Activated CD8-positive, alpha-beta memory T cell treated with anti-CD3 and anti-CD28 coated beads, Interleukin-2, amount 10 ng/mL, durations not matched to agents 7 days and 5 days (primary cell): ENCODE data around the gene USP7. TPM values are rescaled to one million over a fixed set of nuclear protein-coding genes. Genes with fewer than 3 reads are reported as not detected.

Experiments used
- ATAC-seq: fragments of 150-1000 bp; cut with Tn5 transposase; one replicate; pipeline ENCODE4 v1.10.0; 2021; ENCODE audit warnings: moderate library complexity
- CTCF ChIA-PET: fragments of 350-600 bp; sonication (Branson Sonifier 250); formaldehyde crosslinking; loops from one replicate; lab custom pipeline; 2021; ENCODE audit warnings: antibody characterized with exemption; lab: Charles Lee
- DNase-seq: peaks from one replicate; pipeline ENCODE4 v3.0.0-alpha.2; 2020
- H3K27ac Mint-ChIP-seq: one replicate; pipeline ENCODE4 v1.8.0; 2021; ENCODE audit warnings: mild to moderate bottlenecking, mixed read lengths
- H3K27me3 Mint-ChIP-seq: one replicate; pipeline ENCODE4 v1.8.0; 2021; ENCODE audit warnings: mixed read lengths
- H3K36me3 Mint-ChIP-seq: one replicate; pipeline ENCODE4 v1.8.0; 2021; ENCODE audit warnings: mild to moderate bottlenecking, mixed read lengths
- H3K4me1 Mint-ChIP-seq: one replicate; pipeline ENCODE4 v1.8.0; 2021; ENCODE audit warnings: mixed read lengths
- H3K4me3 Mint-ChIP-seq: one replicate; pipeline ENCODE4 v1.8.0; 2021; ENCODE audit warnings: mild to moderate bottlenecking, moderate library complexity, mixed read lengths
- H3K9me3 Mint-ChIP-seq: one replicate; pipeline ENCODE4 v1.8.0; 2022; ENCODE audit warnings: low read depth, mixed read lengths
- total RNA-seq, 2 experiments: library from RNA; stranded (reverse); gene quantifications; one replicate each; pipeline ENCODE4 v1.2.3, GENCODE V29; 2021

The USP7 gene
- total RNA-seq, 2 experiments from 2014 or later = 159 to 179 TPM

DNA sequence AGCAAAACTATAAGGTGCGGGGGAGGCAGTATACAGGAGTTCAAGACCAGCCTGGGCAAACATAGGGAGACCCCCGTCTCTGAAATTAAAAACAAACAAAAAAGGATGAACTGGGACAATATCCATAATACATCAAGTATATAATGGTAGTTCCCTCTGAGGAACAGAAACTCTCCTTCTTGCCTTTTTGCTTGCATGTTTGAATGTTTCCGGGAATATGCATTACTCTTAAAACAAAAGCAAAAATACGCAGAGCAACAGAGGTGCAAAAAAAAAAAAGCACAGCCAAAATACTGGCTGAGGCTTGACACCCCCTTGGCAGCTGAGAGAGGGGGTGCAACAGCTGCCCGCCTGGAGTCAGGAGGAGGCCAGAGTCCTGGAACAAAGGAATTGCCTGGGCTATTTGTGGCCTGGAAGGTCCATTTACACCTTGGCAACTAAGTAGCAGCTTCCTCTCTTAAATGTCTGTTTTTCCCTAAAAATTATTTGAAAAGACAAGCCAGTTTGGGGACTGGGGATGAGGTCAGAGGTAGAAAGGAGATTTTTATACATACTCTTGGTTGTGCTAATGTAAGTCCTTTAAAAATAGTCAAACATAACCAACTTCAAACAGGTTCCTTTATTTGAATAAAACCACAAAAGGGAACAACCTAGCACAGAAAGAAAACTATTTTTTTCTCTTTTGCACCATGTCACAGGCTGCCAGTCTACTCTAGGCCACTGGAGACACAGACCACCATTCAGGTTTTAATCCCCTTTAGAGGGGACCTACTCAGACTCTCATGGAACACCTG is 19.5 kb downstream of the USP7 start:
- Mint-ChIP-seq H3K4me3 (peak overlapping the region; percentile 15), H3K27me3 (no peaks in the 10 kb centered on the region), H3K4me1 (peaks cover 70% of the 10 kb centered on the region), H3K36me3 (peaks cover 3% of the 10 kb centered on the region), H3K9me3 (no peaks in the 10 kb centered on the region), H3K27ac (peak overlapping the region; percentile 54)
- CTCF ChIA-PET = interaction anchor here (2.1 kb wide), 1 partner anchor 64 kb away, joined by 5 read pairs; no protein-coding TSS in a partner anchor
- no peak for DNase-seq
- peak; percentile 31 for ATAC-seq

DNA sequence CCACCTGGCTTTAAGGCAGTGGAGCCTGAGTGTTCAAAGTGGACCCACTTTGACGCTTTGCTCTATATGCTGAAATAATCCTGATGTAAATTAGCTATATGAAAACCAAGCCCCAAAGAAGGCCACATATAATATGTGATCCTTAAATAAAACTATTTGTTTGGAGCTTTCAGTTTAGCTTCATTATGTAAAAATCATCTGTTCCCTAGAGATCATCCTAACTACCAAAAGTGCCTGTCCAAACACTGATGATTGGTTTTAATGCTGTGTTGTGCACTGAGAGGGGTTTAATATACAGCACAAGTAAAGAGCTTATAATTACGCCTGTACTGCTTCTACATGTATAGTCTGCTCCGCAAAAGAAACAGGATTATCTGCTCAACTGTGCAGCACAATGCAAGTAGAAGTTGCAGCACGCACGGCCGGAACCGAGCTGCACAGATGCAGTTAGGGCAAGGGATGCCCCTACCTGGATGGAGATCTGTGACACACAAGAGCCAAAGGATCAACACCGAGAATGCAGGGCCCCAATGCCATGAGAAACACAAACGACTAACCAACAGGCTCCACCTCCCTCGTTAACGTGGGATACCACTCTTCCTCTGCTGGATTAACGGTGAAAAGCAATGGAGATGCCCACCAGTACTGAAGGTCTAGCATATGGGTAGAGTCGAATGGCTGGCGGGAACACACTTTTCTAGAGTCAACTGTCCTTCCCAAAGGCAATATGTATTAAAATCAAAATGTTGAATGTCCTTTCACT is 20.5 kb downstream of the USP7 start:
- no peak overlapping the region for H3K4me3 Mint-ChIP-seq
- CTCF ChIA-PET = interaction anchor here (0.8 to 2.1 kb wide), 6 partner anchors 15 to 74 kb away, joined by 3 to 5 read pairs (median 3); partner anchors contain the start of gene CARHSP1

DNA sequence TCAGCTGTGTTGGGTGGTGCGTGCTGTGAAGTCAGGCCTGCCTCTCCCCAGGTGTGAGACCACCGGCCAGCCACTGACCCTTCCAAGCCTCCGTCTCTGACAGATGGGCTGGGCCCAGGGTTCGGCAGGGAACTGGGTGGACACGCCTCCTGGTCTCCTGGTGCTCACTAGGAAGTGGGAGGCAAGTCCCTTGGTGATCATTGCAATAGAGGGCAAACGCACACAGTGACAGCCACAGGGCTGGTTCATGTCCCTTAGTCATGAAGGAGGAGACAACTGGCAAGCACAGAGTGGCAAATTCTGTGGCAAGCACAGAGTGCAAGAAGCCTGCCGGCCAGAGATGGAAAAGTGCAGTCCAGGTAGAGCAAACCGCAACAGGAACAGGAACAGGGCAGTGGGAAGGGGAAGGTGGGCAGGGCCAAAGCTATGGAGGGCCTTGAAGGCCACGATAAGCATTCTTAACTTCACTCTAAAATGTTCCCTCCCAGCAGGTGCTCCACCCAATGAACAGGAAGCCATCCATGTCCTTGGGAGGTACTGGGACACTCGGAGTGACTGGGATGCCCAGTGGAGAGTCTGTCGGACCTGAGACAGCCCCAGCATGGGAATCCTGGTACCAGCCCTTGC is 21.9 kb downstream of the USP7 start:
- H3K4me3 Mint-ChIP-seq = no peak overlapping the region
- CTCF ChIA-PET = interaction anchor here (0.7 to 1.5 kb wide), 7 partner anchors 10 to 67 kb away, joined by 3 to 4 read pairs (median 3); no protein-coding TSS in a partner anchor
- no peak overlapping the region for H3K27ac Mint-ChIP-seq
- DNase-seq (no peak), ATAC-seq (no peak)
- peaks cover 69% of the 10 kb centered on the region for H3K4me1 Mint-ChIP-seq
- no peaks in the 10 kb centered on the region for H3K9me3 Mint-ChIP-seq
- no peaks in the 10 kb centered on the region for H3K27me3 Mint-ChIP-seq
- peaks cover 3% of the 10 kb centered on the region for H3K36me3 Mint-ChIP-seq

More for the DNA sequence above, 20.5 kb downstream of the USP7 start:
- Mint-ChIP-seq H3K27ac (no peak overlapping the region), H3K27me3 (no peaks in the 10 kb centered on the region), H3K9me3 (no peaks in the 10 kb centered on the region), H3K36me3 (peaks cover 3% of the 10 kb centered on the region), H3K4me1 (peaks cover 70% of the 10 kb centered on the region)
- ATAC-seq (no peak), DNase-seq (no peak)

DNA sequence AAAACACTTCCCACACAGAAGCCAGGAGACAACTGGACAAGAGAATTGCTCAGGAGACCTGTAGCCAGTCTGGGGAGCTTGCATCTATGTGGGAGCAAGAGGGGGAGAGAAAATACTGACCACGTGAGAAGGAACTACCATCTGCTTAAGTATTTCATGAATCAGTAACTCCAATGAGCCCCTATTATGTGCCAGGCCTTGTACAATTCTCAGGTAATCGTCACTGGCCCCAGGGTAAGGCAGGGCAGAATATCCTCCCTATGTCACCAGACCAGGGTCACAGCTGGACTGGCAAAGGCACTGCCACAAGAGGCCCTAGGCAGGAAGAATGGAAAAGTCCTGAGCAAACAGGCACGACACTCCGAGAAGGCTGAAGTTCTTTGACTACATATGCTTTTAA is 25.9 kb downstream of the USP7 start:
- Mint-ChIP-seq H3K36me3 (no peaks in the 10 kb centered on the region), H3K27ac (no peak overlapping the region), H3K27me3 (no peaks in the 10 kb centered on the region), H3K4me1 (peaks cover 56% of the 10 kb centered on the region), H3K9me3 (no peaks in the 10 kb centered on the region), H3K4me3 (no peak overlapping the region)
- ATAC-seq = no peak
- CTCF ChIA-PET = interaction anchor here (1.6 to 3.0 kb wide), 3 partner anchors 28 to 197 kb away, joined by 3 to 27 read pairs (median 14); no protein-coding TSS in a partner anchor
- no peak for DNase-seq

DNA sequence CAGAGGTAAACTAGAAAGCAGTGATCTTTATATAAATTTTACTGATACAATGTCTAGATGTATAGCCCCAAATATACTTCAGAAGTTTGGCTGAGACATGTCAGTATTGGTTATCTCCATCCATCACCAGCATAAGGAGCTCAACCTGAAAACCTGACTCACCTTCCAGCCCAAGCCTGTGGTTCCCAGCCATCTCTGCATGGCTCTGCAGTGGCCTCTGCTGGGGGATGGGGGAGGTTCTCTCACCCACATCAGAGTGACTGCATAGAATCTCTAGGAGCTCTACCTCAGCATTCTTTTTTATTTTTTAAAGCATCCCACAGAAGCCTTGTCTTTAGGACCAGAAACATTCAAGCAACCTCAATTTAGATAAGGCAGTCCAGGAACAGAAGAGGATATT is 27.3 kb downstream of the USP7 start:
- H3K27me3 Mint-ChIP-seq = no peaks in the 10 kb centered on the region
- CTCF ChIA-PET = interaction anchor here (0.7 to 4.0 kb wide), 36 partner anchors 9 to 203 kb away, joined by 3 to 51 read pairs (median 6); no protein-coding TSS in a partner anchor
- ATAC-seq (peak; percentile 99), DNase-seq (peak; percentile 88)
- H3K4me3 Mint-ChIP-seq = no peak overlapping the region
- peaks cover 2% of the 10 kb centered on the region for H3K36me3 Mint-ChIP-seq
- peaks cover 57% of the 10 kb centered on the region for H3K4me1 Mint-ChIP-seq
- H3K9me3 Mint-ChIP-seq = no peaks in the 10 kb centered on the region
- peak overlapping the region; percentile 11 for H3K27ac Mint-ChIP-seq

DNA sequence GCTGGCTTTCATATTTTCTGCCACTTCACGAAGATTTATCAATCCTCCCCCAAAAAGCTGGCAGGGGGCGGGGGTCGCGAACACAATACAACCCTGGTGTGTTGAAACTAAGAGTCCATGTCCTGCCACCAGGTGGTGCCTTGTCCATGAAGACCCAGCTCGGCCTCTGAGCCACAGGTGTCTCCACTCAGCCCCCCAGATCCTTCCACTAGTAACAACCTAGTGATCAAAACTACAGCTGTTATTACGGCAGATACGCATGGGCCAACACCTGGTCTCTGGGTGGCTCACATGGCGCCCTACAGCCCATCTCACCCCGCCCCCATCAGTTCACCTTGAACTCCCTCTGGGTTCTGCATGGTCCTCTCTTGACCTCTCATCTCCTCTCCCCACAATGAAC is 27.7 kb downstream of the USP7 start:
- Mint-ChIP-seq H3K27me3 (no peaks in the 10 kb centered on the region), H3K27ac (peak overlapping the region; percentile 11), H3K4me3 (no peak overlapping the region), H3K4me1 (peaks cover 55% of the 10 kb centered on the region), H3K36me3 (peaks cover 2% of the 10 kb centered on the region), H3K9me3 (no peaks in the 10 kb centered on the region)
- ATAC-seq (peak; percentile 24), DNase-seq (no peak)
- CTCF ChIA-PET = interaction anchor here (0.9 to 4.0 kb wide), 33 partner anchors 8 to 204 kb away, joined by 3 to 51 read pairs (median 6); no protein-coding TSS in a partner anchor

DNA sequence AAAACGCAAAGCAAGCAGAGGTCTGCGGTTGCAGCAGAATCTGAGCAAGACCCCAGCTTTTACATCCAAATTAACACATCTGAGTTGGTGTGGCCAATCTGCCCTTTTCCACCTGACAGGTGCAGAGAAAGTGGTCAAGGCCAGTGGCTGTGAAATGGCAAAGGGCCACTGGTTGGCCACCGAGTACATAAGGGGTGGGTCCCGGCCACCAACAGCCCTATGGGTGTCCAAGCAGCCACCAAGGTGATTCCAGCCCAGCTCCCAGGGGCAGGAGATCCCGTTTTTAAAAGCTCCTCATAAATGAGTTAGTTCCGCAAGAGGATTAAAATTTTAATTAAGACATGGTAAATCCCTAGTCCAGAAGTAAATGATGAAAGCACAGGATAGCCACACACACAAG is 29.1 kb downstream of the USP7 start:
- H3K27me3 Mint-ChIP-seq = no peaks in the 10 kb centered on the region
- peaks cover 52% of the 10 kb centered on the region for H3K4me1 Mint-ChIP-seq
- DNase-seq = no peak
- H3K4me3 Mint-ChIP-seq = no peak overlapping the region
- CTCF ChIA-PET = interaction anchor here (1.2 to 4.0 kb wide), 6 partner anchors 14 to 193 kb away, joined by 3 to 51 read pairs (median 4); no protein-coding TSS in a partner anchor
- H3K27ac Mint-ChIP-seq = no peak overlapping the region
- no peaks in the 10 kb centered on the region for H3K9me3 Mint-ChIP-seq
- no peak for ATAC-seq
- peaks cover 7% of the 10 kb centered on the region for H3K36me3 Mint-ChIP-seq

DNA sequence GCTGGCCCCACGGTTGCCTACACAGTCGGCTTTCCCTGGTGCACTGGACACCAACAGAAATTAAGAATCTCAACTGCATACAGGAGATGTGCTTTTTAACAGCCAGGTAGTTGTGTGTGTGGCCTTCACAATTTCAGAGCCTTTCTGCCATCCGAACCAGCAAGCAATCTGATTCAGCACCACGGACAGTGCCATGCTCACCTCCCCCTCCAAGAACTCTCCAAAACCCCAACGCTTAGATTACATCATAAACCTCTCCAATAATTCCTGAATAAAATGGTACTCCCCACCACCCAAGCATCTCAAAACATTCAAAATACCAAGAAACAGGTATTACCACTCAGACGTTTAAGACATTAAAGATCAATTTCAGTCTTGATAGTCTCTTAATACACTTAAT is 31.8 kb downstream of the USP7 start:
- Mint-ChIP-seq H3K9me3 (no peaks in the 10 kb centered on the region), H3K4me1 (peaks cover 41% of the 10 kb centered on the region), H3K4me3 (no peak overlapping the region), H3K27ac (no peak overlapping the region), H3K27me3 (no peaks in the 10 kb centered on the region), H3K36me3 (peaks cover 30% of the 10 kb centered on the region)
- peak; percentile 59 for DNase-seq
- ATAC-seq = no peak
- CTCF ChIA-PET = interaction anchor here (1.2 kb wide), 2 partner anchors 9 to 10 kb away, joined by 3 read pairs; no protein-coding TSS in a partner anchor

DNA sequence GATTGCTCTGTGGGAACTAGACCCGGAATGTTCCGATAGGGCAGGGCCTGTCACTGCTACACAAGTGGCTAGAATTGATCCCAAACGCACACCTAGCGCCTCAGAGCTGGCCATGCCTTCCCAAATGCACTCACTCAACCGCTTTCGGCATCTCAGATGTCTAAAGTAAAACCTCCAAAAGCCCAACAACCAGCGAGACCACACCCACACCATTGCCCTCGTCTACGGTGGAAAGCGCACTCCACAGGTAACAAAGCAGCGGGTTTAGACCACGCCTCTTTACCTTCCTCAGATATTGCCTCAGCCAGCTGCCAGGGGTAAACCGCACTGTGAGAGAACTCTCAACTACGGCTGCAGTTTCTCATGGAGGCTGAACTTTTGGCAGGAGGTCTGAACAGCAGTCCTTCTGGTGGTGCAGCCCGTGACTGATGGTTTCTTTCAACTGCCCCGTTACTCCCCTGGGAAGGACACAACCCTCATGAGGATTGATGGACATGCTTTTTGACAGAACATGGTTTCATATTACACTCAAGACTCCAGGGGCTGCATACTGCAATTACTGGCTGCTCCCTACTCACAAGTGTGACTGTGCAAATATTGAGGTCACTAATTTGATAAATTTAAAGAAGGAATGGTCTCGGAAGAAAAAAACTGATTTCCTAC is 34.5 kb downstream of the USP7 start:
- ATAC-seq = no peak
- H3K27me3 Mint-ChIP-seq = no peaks in the 10 kb centered on the region
- DNase-seq = no peak
- CTCF ChIA-PET = no interaction called here
- H3K9me3 Mint-ChIP-seq = no peaks in the 10 kb centered on the region
- H3K4me1 Mint-ChIP-seq = peaks cover 40% of the 10 kb centered on the region
- H3K36me3 Mint-ChIP-seq = peaks cover 45% of the 10 kb centered on the region
- no peak overlapping the region for H3K27ac Mint-ChIP-seq
- no peak overlapping the region for H3K4me3 Mint-ChIP-seq

DNA sequence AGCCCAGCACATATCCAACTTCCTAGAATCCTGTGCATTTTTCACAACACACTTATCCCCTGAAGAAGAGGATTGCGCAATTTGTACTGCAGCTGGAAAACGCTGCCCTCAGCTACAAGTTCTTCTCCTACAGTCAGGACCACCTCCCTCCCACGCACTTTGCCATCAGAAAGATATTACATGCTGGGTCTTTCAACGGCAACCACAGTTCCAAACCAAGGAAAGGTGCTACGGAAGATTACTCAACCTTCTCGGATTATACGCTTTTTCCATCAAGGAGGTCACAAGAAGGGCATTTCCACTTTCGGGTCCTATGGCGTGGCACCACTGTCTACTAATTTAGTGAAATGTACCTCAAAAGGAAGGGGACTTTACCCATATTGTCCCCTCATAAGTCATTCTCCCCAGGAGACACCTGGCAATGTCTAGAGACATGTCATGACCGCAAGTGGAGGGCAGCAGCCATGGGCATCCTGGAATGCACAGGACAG is 35.2 kb downstream of the USP7 start:
- H3K9me3 Mint-ChIP-seq = no peaks in the 10 kb centered on the region
- CTCF ChIA-PET = interaction anchor here (1.9 kb wide), 1 partner anchor 8 kb away, joined by 4 read pairs; no protein-coding TSS in a partner anchor
- peaks cover 45% of the 10 kb centered on the region for H3K4me1 Mint-ChIP-seq
- no peak overlapping the region for H3K4me3 Mint-ChIP-seq
- no peak overlapping the region for H3K27ac Mint-ChIP-seq
- ATAC-seq (peak; percentile 26), DNase-seq (no peak)
- H3K27me3 Mint-ChIP-seq = no peaks in the 10 kb centered on the region
- peaks cover 47% of the 10 kb centered on the region for H3K36me3 Mint-ChIP-seq

DNA sequence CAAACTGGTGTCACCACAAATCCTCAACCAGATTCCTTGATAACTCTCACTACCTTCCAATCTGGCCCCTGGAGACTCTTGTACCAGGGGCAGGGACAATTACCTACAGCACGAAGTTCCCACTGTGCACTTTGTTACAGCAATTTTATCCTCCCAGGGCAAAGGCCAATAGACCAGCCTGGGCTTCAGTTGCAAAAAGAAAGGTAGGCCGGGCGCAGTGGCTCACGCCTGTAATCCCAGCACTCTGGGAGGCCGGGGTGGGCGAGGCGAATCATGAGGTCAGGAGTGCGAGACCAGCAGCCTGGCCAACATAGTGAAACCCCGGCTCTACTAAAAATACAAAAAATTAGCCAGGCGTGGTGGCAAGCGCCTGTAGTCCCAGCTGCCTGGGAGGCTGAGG is 36.9 kb downstream of the USP7 start:
- no peak for DNase-seq
- no peak for ATAC-seq
- H3K4me3 Mint-ChIP-seq = no peak overlapping the region
- peaks cover 51% of the 10 kb centered on the region for H3K4me1 Mint-ChIP-seq
- H3K9me3 Mint-ChIP-seq = no peaks in the 10 kb centered on the region
- peaks cover 55% of the 10 kb centered on the region for H3K36me3 Mint-ChIP-seq
- no peaks in the 10 kb centered on the region for H3K27me3 Mint-ChIP-seq
- CTCF ChIA-PET = interaction anchor here (1.3 to 1.9 kb wide), 2 partner anchors 10 to 82 kb away, joined by 3 to 4 read pairs; no protein-coding TSS in a partner anchor
- H3K27ac Mint-ChIP-seq = no peak overlapping the region

DNA sequence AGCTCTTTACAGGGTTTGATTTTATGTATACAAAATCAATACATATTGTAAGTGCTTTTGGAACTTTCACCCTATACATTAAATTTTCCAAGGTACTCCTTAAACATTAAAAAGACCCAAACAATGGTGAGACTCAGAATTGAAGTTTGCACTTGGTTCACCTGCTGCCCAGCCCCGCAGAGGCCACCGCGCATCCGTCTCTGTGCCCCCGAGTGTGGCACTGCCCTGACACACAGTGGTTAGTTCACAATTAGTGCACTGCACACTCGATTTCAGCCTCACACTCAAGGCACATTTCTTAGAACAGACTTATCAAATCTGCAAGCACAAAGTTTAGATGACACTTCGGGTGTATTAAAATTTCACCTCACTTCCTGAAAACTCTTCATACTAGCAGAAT is 38.3 kb downstream of the USP7 start:
- peaks cover 68% of the 10 kb centered on the region for H3K36me3 Mint-ChIP-seq
- no peaks in the 10 kb centered on the region for H3K9me3 Mint-ChIP-seq
- DNase-seq (no peak), ATAC-seq (no peak)
- peaks cover 61% of the 10 kb centered on the region for H3K4me1 Mint-ChIP-seq
- H3K27ac Mint-ChIP-seq = no peak overlapping the region
- no peak overlapping the region for H3K4me3 Mint-ChIP-seq
- no peaks in the 10 kb centered on the region for H3K27me3 Mint-ChIP-seq
- CTCF ChIA-PET = interaction anchor here (1.7 kb wide), 1 partner anchor 11 kb away, joined by 8 read pairs; no protein-coding TSS in a partner anchor
